NCI-H2196 treated with DMSO at 0.1 percent for 48 hours (cell line): Measurements from ENCODE around the gene NAPA.

ENCODE experiments used
- DNase-seq: peaks from one replicate; lab custom pipeline; 2025; ENCODE audit not compliant: unreplicated experiment; lab: John Stamatoyannopoulos, UW

The NAPA gene

DNA sequence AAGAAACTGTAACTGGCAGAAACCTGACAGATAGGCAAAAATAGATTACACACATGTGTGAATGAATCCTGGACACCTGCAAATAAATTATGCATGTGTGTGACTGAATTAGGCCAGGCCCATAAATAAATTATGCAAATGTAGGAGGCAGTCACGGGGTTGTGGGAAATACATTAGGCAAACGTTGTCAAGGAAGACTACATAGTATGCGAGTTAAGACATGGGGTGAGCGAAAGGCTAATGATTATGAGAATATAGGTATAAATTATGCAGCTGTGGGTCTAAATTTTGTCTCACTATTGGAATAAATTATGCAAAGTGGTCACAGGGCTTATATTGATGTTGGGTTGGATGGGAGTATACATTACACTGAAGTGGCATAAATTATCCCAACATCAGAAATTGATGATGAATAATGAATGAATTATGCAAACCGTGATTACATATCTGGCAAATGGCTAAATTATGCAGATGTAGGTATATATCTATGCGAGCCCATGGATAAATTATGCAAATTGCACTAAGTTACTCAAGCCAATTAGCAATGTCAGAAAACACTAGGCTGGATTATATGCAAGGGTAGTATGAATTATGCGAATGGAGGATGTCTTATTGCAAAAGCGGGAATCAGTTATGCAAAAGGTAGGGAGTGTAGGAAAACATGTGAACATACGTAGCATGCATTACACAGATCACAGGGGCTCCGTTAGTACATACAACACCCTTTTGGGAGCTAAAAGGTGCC lies 50.0 kb downstream of the NAPA start:
- no peak for DNase-seq

- no peak for DNase-seq
Observed at GRCh38 chr19:47461876-47462275, 53.0 kb downstream of the NAPA start.

DNA sequence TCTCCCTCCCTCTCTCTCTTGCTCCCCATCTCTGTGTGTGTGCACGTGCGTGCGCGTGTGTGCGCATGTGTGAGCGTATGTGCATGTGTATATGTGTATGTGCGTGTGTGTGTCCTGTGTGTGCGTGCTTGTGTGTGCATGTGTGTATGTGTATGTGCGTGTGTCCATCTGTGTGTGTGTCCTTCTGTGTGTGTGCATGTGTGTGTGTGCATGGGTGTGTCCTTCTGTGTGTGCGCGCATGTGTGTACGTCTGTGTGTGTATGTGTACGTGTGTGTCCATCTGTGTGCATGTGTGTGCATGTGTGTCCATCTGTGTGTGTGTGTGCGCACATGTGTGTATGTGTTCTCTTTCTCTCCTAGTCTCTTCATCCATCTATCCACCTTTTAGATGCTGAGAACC lies 55.4 kb downstream of the NAPA start:
- DNase-seq: no peak

DNA sequence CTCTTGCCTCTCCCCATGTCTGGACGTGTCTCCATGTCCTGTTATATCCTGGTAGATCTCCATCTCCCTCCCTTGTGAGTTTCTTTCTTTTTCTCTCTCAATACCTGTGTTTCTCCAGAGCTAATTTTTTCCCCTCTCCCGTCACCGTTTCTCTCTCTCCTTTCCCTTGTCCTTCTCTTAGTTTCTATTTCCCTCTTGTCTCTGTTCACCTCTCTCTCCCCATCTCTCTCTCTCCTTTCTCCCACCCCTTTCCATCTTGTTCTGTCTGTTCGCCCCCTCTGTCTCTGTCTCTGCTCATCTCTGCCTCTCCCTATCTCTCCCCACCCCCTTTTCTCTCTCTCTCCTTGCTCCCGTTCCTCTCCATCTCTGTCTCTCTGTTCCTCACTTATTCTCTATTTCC lies 56.2 kb downstream of the NAPA start:
- DNase-seq: no peak

- DNase-seq: no peak
Observed at GRCh38 chr19:47456721-47457474, 58.0 kb downstream of the NAPA start.

GRCh38 chr19:47450478-47450877 lies 64.4 kb downstream of the NAPA start:
- no peak for DNase-seq

GRCh38 chr19:47448360-47448727 lies 66.5 kb downstream of the NAPA start:
- no peak for DNase-seq

GRCh38 chr19:47447470-47448359 lies 67.1 kb downstream of the NAPA start:
- no peak for DNase-seq

DNA sequence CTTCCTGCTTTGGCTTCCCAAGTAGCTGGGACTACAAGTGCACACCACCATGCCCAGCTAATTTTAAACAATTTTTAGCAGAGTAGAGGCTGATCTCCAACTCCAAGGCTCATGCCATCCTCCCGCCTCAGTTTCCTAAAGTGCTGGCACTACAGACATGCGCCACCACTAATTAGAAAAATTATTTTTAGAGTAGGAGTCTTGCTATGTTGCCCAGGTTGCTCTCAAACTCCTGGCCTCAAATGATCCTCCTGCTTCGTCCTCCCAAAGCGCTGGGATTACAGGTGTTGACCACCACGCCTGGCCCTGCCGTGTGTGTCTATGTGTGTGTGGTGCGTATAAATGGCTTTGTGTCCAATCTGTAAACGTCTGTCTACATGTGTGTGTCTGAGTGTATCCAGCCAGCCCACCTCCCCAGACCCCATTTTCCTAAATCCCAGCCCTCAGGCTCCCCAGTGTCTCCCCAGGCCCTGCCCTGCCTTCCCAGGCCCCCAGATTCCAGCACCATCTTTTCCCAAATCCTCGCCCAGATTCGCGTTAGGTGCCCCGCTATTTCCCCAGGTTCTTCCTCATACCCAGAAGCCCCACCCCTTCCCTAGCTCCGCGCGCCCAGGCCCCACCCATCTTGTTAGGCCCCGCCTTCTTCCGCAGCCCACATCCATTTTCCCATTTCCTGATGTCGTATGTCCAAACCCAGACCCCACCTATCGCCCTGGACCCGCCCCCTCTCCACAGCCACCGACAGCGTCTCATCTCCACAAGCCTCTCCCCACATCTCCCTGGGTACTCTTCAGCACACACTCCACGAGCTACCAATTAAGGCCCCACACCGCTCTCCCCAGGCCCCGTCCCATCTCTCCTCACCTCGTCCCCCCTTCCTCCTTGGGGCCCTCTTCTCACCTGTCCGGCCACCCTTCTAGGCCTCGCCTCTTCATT lies 68.1 kb downstream of the NAPA start:
- no peak for DNase-seq

DNA sequence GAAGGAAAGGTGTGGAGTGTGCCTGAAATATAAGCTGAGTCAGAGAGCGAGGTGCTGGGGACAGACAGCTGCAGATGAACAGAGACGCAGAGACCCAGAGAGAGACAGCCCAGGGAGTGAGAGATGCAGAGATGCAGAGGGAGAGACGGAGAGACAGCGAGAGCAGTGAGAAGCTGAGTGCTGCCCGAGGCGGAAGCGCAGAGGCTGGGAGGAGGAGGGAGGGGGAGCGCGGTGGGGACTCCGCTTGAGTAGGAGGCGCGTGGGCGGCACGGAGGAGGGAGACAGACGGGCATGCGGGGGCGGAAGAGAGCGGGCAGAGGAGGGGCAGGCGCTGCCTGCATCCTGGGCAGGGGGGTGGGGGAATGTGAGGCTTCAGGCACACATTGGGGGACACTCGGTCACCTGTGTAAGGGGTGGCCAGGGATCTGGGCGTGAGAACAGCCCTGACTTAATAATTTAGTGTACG lies 68.9 kb downstream of the NAPA start:
- DNase-seq: no peak

GRCh38 chr19:47445527-47445926 lies 69.3 kb downstream of the NAPA start:
- no peak for DNase-seq

GRCh38 chr19:47444388-47444821 lies 70.5 kb downstream of the NAPA start:
- no peak for DNase-seq

DNA sequence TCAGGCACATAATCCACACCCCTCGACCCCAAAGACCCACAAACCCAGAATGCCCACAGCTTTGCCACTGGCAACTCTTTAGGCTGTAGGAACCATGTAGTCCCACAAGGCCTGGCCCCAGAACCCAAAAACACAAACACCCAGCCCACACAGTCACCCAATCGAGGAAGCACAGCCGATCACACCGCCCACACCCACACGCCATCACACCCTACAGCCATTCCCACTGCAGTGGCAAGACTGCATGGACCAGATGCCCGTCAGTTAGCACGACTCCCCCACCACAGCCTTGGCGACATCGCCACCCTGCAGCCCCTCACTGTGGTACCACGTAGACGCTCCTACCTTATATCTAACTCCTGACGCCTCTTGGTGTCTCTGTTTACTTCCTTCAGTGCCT lies 71.5 kb downstream of the NAPA start:
- DNase-seq: no peak

DNA sequence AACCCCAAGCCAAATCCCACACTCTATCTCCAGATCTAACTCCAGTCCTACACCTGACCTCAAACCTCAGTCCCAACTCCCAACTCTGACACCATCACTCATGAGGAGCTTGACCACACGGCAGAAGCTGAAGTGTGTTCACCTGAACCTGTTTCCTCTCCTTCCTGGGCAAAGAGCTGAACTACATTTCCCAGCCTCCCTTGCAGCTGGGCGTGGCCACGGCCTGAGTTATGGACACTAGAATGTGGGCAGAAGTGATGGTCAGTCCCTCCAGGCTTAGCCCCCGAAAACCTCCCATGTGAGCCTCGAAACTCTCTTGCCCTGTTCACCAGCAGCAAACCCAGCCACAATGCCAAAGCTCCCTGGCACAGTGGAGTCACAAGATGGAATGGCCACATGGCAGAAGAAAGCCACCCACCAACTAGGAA lies 76.1 kb downstream of the NAPA start:
- DNase-seq: no peak
